Tongue (tissue), 2 donors: ENCODE measurements around the gene NTRK2. TPM values are rescaled to one million over a fixed set of nuclear protein-coding genes. Genes with fewer than 3 reads are reported as not detected.

ENCODE experiments used
- DNase-seq: peaks from one replicate; pipeline ENCODE4 v3.0.0-alpha.2; 2015
- total RNA-seq: library from RNA; depleted of rRNA; stranded (reverse); fragments of >200 nt; gene quantifications from one replicate; pipeline ENCODE4 v1.2.3, GENCODE V29; 2014

NTRK2 gene
- total RNA-seq: 60.3 TPM

DNA sequence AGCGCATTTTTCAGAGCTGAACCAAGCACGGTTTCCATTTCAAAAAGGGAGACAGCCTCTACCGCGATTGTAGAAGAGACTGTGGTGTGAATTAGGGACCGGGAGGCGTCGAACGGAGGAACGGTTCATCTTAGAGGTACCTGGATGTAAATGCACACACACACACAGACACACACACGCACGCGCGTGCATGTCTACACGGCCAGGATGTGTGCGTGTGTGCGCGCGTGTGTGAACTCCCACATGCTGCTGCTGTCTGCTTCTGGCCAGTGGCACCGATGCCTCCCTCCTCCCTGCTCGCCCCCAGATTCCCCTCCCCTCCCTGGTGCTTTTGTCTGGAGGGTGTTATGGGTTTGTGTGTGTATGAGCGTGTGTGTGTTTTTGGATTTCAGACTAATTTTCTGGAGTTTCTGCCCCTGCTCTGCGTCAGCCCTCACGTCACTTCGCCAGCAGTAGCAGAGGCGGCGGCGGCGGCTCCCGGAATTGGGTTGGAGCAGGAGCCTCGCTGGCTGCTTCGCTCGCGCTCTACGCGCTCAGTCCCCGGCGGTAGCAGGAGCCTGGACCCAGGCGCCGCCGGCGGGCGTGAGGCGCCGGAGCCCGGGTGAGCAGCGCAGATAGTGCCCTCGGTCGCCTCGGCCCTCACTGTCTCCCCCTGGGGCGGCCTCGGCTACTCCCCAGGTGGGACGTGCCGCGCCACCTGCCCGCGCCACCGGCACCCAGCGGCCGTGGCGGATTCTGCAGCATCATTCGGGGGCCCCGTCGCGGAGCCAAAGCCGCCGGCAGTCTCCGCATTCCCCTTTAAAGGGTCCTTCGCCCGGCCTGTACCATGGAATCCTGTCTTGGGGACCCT lies at the start of gene NTRK2:
Gene NTRK2 (plus strand): TSS at position 442 of the 850 bp plus-strand sequence. CDS start 1,020 bp downstream, outside the sequence.
- peak; percentile 64 for DNase-seq

DNA sequence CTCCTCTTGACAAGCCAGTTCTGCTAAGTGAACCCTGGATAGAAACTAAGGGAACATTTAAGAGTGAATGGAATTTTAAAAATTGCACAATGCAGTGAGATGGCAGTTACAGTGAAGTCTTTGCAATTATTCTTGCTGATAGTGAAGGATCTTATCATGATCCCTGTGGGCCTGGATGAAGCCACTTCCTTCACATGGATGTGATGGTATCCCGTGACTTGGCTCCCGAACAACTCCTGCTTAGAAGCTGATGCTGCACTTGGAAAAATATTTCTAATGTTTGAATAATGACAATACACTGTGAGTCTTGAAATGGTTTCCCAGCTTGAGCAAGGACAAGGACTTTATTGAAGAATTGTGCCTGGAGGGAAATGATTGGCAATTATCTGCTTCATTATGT lies 49.2 kb upstream of the NTRK2 start:
- no peak for DNase-seq

DNA sequence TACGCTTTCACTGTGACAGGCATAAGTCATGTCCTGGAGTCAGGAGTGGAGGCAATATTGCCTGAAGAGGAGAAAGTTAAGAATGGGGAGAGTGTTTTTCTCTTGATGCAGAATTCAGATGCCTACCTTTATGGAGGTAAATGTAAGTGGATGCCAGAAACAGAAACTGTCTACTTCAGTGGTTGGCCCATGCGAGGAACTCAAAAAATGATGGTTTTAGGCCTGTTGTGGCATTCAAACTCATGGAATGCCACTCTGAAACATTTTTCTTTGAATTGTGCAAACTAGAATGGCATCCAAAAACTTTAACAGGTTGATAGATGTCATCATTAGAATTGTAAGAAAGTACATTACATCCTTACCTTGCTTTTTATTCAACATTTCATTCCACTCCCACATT lies 47.7 kb upstream of the NTRK2 start:
- no peak for DNase-seq

DNA sequence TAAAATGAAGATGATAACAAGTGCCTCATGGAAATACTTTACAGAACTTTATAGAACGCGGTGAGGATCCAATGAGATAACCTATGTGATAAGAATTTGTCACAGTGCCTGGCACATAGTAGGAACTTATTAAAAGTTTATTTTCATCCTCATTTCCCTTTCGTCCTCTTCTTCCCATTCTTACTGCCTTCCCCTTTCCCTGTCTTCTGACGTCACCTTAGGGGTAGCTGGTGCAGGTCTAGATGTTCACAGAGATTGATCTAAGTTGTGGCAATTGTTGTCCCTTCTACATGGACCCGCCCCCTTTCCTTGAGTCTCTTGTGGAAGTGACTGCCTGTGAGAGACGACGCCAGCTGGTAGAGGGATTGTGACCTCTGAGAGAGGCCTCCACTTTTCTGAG lies 46.5 kb upstream of the NTRK2 start:
- DNase-seq: no peak

DNA sequence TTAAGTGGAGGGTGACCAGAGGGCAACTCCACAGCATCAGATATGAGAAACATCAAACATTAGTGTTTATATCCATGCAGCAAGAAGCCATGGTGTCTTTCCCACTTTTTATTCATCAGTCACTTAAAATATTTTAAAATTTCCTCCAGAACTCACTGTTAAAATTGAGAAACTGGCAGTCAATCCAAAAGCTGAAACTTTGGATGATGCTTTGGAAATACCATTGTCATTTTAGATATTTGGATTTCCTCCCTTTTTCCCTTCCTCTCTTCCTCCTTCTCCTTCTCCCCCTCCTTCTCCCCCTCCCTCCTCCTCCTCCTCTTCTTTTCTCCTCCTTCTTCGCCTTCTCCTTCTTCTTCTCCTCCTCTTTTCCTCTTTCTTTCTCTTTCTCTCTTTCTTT lies 33.1 kb upstream of the NTRK2 start:
- no peak for DNase-seq

DNA sequence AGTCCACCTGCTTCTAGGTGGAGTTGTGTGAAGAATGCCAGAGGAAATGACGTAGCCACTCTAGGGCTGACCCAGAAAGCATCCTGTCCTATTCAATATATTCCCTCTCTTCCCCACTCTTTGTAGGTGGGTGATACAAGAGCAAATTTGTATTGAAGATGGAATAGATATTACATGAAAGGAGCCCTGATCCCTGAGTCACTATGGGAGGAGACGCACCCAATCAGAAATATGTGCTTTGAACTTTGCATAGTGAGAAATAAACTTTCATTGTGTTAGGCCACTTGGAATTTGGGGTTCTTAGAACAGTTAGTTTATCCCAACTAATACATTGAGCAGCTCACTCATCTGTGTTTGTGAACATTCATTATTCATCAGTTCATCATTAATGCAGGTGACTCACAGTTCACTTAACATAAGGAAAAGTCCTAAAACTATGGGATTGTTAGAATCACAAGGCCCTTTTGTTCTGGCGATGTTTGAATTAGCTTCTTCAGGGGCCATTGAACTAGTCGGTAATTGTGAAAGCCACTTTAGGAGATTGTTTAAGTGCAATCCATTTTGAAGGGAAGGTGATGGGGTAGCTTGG lies 26.9 kb upstream of the NTRK2 start:
- no peak for DNase-seq

DNA sequence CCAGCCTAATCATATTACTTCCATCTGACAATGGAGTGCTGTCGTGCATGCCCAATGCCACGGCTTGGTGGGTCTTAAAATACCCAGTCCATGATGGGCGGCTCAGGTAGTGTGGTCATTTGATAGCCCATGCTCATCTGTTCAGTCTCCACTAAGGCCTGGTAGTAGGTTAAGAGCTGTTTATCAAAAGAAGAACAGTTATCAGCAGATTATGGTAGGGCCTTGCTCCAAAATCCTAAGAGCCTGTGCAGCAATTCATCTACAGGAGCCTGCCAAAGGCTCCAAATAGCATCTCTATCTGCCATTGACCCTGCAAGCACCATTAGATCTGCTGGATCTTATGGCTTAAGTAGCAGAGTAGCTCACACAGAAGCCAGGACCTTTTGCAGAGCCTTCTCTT lies 21.8 kb upstream of the NTRK2 start:
- DNase-seq: no peak

DNA sequence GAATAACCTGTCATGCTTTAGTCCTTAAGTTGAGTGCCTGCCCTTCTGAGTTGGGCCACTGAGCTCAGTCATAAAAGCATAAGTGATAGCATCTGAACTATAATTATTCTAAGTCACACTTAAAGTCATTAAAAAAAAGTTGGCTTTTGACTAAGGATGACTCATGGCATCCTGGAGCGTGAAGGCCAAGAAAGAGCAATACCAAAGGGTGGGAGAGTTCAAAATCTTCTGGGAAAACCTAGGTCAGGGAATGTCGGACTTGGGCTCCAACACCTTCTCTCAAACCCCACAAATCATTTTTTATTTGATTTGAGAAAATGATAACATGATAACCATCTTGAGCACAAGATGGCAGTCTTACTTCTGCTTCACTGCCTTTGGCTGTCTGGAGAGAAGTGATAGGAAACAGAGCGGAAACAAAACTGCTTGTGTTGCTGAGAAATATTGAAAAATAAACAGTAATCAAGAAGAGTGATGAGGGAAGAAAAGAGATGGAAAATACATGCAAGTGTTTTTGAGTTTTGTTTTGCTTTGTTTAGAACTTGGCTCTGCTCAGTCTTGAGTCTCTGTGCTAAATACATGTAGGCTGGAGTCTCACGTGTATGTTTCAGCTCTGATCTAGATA lies 16.9 kb upstream of the NTRK2 start:
- DNase-seq: peak; percentile 73

DNA sequence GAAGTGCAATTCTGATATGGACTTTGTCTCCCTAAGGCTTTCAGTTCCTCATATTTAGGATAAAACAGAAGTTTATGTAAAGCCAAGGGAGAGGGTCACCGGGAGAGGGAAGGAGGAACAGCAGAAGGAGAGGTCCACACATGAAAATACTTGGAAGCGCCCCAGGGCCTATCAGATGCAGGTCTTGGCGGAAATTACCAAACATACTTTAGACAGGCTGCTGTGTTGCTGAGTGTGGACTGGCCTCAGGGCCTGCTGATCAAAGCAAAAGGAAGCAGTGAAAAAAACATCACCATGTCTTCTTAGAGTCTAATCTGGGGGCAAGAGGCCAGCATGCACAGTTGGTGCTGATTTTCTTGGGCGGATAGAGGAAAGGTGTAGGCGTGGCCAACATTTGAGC lies 14.1 kb upstream of the NTRK2 start:
- no peak for DNase-seq

DNA sequence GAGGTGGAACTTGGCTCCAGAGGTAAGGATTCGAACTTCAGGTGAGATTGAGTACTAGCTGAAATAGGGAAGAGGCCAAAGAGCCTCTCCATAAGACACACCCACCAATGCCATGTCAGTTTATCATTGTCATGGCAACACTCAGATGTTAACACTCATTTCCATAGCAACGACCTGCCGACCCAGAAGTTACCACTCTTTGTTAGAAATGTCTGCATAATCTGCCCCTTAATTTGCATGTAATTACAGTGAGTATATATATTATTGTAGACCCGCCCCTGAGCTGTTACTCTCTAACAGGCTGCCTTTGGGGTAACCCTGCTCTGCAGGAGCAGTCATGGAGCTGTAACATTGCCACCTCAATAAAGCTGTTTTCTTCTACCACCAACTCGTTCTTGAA lies 10.2 kb upstream of the NTRK2 start:
- DNase-seq: no peak

DNA sequence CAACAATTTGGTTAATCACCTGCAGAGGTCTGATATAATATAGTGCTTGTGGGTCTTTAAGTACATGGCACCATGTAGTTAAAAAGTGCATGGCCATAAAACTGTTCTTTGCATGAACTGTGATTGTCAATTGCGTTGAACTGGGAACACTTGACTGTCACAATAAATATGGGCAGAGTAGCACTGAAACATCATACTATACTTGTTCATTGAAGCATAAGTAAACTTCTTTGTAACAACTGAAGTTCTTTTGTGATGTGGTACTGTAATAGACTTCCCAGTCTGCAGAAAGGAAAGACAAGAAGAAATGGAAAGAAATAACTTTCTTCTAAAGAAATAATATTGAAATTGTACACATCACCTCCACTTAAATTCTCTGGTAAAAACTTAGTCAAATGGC lies 9.8 kb upstream of the NTRK2 start:
- DNase-seq: no peak

DNA sequence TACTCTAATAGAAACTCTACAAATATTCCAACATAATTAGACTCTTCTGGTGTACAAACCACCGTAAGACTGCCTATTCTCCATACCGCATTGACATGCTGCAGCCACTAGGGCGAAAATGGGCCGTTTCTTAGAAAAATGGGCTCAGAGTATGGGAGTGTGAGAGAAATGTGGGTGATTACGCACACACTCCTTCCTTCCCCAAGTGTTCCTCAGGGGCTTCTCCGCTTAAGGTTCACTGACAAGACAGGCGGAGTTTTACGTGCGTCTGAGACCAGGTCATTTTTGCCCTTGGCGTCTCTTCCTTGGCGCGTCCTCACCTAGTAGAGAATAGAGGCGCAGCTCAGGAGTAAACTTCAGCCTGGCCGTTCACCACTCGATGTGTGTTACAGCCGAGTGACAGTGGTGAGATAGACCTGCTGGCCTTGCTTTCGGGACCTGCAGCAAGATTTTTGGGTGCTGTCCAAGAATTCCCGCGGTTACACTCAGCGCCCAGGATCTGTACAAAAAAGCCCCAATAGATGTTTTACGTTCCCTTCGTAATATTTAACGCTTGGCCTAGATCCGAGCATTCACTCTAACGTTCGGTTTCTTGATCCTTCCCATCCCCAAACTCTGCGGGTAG lies 1.8 kb upstream of the NTRK2 start:
- peak; percentile 68 for DNase-seq

DNA sequence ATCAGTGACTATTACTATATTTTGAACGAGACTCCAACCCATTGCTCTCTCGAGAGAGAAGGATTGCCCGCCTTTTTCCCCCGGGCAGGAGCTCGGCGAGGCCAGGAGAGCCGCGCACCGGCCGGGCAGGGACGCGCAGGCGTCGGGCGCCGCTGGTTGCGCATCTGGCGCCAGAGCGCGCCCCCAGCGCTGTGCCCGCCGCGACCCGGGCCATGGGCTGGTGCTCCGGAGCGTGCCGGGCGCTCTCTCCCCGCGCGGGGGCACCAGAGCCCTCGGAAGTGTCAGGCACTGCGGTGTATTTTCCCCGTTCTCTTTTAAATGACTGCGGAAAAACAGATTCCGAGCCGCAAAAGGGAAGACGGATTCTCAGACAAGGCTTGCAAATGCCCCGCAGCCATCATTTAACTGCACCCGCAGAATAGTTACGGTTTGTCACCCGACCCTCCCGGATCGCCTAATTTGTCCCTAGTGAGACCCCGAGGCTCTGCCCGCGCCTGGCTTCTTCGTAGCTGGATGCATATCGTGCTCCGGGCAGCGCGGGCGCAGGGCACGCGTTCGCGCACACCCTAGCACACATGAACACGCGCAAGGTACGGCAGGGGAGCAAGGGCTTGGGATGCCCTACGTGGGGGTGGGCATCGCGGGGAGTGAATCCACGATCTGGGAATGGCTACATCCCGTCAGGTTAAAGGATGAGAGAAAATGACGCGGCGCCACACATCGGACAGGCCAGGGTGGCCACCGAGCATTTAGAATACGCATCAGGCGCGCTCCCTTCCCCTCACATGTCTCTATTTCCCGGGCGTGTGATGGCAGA lies 1.1 kb upstream of the NTRK2 start:
- DNase-seq: peak; percentile 91

DNA sequence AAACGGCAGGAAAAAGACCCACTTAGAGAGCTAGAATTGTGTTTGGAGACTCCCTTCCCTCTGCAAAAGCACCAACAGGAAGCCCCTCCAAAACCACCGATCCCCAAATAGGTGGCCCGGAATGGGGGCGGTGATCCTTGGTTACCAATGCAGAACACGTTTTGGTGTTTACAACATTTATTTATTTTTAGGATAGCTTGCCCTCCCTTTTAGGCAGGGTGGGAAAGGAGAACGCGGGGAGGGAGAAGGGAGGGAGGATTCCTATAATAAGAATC lies 579 bp upstream of the NTRK2 start:
- DNase-seq: peak; percentile 35

DNA sequence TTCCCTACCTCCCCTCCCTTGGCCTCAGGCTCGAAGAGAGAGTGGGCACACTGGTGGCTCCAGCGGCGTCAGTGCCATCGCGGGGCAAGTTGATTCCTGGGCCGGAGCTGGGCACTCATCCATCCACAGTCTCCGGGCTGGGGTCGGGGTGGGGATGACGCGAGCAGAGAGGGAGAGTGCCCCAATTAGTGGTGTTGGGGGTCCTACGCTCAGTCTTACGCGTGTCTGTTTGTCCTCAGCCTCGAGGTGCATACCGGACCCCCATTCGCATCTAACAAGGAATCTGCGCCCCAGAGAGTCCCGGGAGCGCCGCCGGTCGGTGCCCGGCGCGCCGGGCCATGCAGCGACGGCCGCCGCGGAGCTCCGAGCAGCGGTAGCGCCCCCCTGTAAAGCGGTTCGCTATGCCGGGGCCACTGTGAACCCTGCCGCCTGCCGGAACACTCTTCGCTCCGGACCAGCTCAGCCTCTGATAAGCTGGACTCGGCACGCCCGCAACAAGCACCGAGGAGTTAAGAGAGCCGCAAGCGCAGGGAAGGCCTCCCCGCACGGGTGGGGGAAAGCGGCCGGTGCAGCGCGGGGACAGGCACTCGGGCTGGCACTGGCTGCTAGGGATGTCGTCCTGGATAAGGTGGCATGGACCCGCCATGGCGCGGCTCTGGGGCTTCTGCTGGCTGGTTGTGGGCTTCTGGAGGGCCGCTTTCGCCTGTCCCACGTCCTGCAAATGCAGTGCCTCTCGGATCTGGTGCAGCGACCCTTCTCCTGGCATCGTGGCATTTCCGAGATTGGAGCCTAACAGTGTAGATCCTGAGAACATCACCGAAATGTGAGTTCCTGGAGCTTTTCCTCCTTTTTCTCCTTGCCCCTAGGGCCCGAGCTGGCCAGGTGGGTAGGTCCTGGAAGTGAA lies 861 bp downstream of the NTRK2 start:
- DNase-seq: peak; percentile 51

DNA sequence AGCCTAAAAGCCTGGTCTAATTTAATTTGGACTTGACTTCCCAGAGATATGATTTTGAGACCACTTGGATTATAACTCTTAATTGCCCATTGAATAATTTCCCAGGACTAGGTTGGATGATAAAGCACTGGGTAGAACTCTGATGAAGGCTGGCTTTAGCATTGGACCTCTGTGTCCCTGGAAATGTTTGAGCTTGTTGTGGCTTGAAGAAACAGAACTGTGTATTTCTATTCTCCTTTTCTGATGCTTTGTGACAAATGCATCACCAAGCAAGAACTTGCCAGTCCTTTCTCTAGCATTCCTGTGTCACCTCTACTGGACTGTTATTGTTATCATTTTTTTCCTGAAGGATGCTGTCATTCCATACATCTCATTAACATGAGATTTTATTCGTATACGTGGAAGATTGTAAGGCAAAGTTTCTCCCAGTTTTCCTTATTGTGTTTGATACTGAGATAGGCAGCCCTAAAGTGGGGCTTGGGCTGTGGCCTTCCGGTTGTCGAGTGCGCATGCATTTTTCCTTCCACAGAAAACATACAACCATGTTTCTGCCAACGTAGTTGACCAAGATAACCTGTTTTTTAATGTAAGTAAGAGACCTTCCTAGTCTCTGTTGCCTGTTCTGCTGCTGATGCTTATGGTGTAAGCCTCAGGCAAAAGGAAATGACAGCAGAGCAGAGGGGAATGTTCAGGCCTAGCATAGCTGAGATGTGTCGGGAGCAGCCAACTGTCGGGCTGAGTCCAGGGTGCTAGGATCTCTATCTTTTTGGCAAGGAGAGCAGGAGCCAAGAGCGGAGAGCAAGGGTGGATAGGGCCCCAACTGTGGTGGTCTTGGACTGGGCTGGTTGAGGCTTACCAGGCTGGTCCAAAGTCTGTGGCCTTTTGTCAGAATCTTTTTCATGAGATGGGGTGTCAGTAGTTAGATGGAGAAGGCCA lies 2.3 kb downstream of the NTRK2 start:
- DNase-seq: no peak

DNA sequence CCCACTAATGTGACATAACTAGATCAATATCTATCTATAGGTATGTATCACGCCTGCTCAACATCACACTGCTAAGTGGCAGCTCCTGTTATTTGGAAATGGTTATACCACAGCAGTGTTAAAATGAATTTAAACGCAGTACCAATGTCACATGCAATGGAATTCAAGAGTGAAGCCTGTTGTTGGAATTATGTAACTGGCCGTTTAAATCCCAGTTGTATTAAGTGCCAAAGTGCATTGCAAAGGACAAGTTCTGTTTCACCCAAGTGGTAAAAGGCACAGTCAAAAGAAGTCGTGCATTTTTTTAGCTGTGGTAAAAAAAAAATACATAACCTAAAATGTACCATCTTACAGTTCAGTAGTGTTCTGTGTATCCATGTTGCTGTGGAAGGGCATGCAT lies 4.3 kb downstream of the NTRK2 start:
- no peak for DNase-seq

DNA sequence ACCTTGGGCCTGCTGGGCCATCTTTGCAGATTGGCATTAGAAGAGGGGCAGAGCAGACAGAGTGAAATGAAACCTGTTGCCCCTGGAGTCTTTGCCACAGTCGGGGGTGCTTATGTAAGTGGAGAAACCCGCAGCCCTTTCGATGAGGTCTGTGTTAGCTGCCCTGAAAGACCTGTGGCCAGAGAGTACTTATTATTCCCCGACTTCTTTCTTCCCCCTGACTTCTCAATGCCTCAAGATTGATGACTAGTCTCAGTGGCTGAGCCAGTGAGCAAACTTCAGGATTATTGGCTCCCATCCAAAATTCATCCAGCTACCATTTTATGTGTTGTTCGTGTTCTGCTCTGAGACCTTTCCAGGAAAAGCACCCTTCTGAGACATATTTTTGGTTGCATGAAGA lies 7.6 kb downstream of the NTRK2 start:
- DNase-seq: no peak

DNA sequence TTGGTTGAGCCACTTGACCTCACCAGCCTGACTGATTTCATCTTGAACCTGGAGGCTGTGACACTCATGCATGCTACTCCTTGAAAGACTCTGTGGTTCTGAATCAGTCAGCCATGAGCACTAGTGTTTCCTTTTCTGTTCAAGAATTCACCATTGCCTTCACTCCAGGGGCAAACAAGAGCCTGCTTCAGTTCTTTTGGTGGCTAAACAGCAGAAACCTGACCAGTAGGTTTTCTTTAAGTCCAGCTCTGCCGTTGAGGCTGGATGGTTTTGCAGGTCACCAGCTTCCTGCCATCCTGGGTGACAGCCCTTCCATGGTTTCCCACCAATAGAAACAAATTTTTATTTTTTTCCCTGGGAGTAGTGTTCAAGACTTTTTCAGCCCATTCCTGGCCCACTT lies 10.0 kb downstream of the NTRK2 start:
- DNase-seq: no peak
